Dendritic cell treated with granulocyte-macrophage colony-stimulating factor and Interleukin-4, amounts not matched to agents 40 ng/mL and 50 ng/mL, for 4 days (primary cell): ENCODE data around the gene FLOT1.
"Not testable (repeated sequence)": the region's sequence is repeated elsewhere in the genome, so short reads cannot be mapped to it uniquely, and the experiment has no call there.

Experiments
- H3K27ac Mint-ChIP-seq: one replicate; pipeline ENCODE4 v1.8.0; 2022; ENCODE audit warnings: mild to moderate bottlenecking, mixed read lengths
- H3K27me3 Mint-ChIP-seq: one replicate; pipeline ENCODE4 v1.8.0; 2022; ENCODE audit warnings: mild to moderate bottlenecking, mixed read lengths
- H3K36me3 Mint-ChIP-seq: one replicate; pipeline ENCODE4 v1.8.0; 2022; ENCODE audit warnings: low read depth, mixed read lengths
- H3K4me1 Mint-ChIP-seq: one replicate; pipeline ENCODE4 v1.8.0; 2022; ENCODE audit warnings: low read depth, mixed read lengths
- H3K4me3 Mint-ChIP-seq: one replicate; pipeline ENCODE4 v1.8.0; 2022; ENCODE audit warnings: mild to moderate bottlenecking, moderate library complexity, mixed read lengths
- H3K9me3 Mint-ChIP-seq: one replicate; pipeline ENCODE4 v1.8.0; 2022; ENCODE audit warnings: mixed read lengths
- intact Hi-C: fragments of 100-400 bp; cut with micrococcal nuclease; formaldehyde crosslinking; loops from one replicate; pipeline ENCODE4 v1.15.0; 2022

FLOT1 gene

DNA sequence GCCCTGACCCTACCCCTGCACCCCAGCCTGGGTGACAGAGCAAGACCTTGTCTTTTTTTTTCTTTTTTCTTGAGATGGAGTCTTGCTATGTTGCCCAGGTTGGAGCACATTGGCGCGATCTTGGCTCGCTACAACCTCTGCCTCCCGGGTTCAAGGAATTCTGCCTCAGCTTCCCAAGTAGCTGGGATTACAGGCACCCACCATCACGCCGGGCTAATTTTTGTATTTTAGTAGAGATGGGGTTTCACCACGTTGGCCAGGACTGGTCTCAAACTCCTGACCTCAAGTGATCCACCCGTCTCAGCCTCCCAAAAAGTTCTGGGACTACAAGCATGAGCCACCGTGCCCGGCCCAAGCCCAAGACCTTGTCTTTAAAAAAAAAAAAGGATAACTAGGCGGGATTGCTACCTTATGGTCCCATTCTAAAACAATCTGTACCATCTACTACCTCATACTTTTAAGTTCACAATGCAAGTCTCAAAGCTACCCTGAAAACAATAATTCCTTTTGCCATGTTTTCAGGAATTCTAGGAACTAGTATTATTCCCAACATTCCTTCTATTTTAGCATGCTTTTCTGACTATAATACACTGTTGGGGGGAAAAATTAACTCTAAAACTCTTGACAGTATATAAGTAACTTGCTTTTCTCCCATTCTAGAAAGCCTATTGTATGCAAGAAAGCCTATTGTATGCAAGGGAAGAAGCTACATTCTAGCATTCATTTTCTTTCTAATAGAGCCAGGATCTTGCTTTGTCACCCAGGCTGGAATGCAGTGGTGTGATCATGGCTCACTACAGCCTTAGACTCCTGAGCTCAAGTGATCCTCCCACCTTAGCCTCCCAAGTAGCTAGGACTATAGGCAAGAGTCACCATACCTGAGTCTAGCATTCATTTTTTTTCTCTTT is 15.7 kb downstream of the FLOT1 start:
- Mint-ChIP-seq H3K27me3 (no peaks in the 10 kb centered on the region), H3K4me1 (peaks cover 56% of the 10 kb centered on the region)
- intact Hi-C loops: loop anchor here (5.0 to 10.0 kb wide), 2 partner anchors 151 to 242 kb away; partner anchors contain the start of gene HLA-E

DNA sequence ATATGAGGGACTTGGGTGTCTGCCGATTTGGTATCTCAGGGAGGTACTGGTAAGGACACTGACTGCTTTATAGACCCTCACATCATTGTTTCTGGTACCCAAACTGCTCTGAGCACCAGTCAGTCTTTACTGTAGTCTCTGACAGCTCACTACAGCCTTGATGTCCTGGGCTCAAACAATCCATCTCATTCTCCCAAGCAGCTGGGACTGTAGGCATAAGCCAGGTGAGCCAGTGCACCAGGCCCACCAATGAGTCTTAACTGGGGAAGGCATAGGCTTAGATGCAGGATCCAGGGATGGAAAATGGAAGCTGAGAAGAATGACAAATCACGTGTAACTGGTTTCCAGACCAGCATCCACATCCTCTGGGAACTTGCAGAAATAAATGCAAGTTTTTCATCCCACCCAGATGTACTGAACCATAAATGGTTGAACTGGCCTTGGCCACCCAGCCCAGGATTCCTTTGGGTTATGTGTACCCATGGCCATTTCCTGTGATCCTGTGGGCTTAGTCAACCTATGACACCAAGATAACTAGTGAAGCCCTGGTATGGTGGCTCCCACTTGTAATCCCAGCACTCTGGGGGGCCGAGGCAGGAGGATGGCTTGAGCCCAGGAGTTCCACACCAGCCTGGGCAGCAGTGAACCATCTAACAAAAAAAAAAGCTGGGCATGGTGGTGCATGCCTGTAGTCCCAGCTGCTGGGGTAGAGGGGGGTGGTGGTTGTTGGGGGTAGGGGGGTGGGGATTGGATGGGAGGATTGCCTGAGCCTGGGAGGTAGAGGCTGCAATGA is 16.6 kb downstream of the FLOT1 start:
- peaks cover 57% of the 10 kb centered on the region for H3K4me1 Mint-ChIP-seq
- H3K27ac Mint-ChIP-seq: no peak overlapping the region
- no peak overlapping the region for H3K4me3 Mint-ChIP-seq
- H3K27me3 Mint-ChIP-seq: no peaks in the 10 kb centered on the region
- intact Hi-C loops: loop anchor here (5.0 to 10.0 kb wide), 2 partner anchors 151 to 241 kb away; partner anchors contain the start of gene HLA-E
- H3K9me3 Mint-ChIP-seq: no peaks in the 10 kb centered on the region
- H3K36me3 Mint-ChIP-seq: peaks cover 94% of the 10 kb centered on the region

More for the DNA sequence above, 15.7 kb downstream of the FLOT1 start:
- Mint-ChIP-seq H3K36me3 (peaks cover 92% of the 10 kb centered on the region), H3K9me3 (no peaks in the 10 kb centered on the region), H3K4me3 (no peak overlapping the region), H3K27ac (no peak overlapping the region)

GRCh38 chr6:30724906-30725667 is 17.4 kb downstream of the FLOT1 start:
- peaks cover 49% of the 10 kb centered on the region for H3K4me1 Mint-ChIP-seq
- H3K27ac Mint-ChIP-seq: peak overlapping the region; percentile 60
- intact Hi-C loops: loop anchor here (5.0 to 10.0 kb wide), 2 partner anchors 152 to 240 kb away; partner anchors contain the start of gene HLA-E
- peaks cover 94% of the 10 kb centered on the region for H3K36me3 Mint-ChIP-seq
- no peak overlapping the region for H3K4me3 Mint-ChIP-seq
- H3K9me3 Mint-ChIP-seq: no peaks in the 10 kb centered on the region
- no peaks in the 10 kb centered on the region for H3K27me3 Mint-ChIP-seq

- H3K4me1 Mint-ChIP-seq: peaks cover 52% of the 10 kb centered on the region
- not testable (repeated sequence) for H3K27me3 Mint-ChIP-seq, H3K9me3 Mint-ChIP-seq, H3K4me3 Mint-ChIP-seq
- peak overlapping the region; percentile 11 for H3K27ac Mint-ChIP-seq
- intact Hi-C loops: loop anchor here (2.0 to 10.0 kb wide), 2 partner anchors 19 to 239 kb away; partner anchors contain the start of genes FLOT1 and HLA-E
- peaks cover 92% of the 10 kb centered on the region for H3K36me3 Mint-ChIP-seq
These were observed 18.4 kb downstream of the FLOT1 start for GRCh38 chr6:30723843-30724741.

GRCh38 chr6:30723159-30723842 is 19.2 kb downstream of the FLOT1 start:
- H3K27me3 Mint-ChIP-seq, H3K4me3 Mint-ChIP-seq, H3K9me3 Mint-ChIP-seq, H3K27ac Mint-ChIP-seq: not testable (repeated sequence)
- intact Hi-C loops: loop anchor here (2.0 to 10.0 kb wide), 2 partner anchors 20 to 238 kb away; partner anchors contain the start of genes FLOT1 and HLA-E
- peaks cover 52% of the 10 kb centered on the region for H3K4me1 Mint-ChIP-seq
- peaks cover 84% of the 10 kb centered on the region for H3K36me3 Mint-ChIP-seq

DNA sequence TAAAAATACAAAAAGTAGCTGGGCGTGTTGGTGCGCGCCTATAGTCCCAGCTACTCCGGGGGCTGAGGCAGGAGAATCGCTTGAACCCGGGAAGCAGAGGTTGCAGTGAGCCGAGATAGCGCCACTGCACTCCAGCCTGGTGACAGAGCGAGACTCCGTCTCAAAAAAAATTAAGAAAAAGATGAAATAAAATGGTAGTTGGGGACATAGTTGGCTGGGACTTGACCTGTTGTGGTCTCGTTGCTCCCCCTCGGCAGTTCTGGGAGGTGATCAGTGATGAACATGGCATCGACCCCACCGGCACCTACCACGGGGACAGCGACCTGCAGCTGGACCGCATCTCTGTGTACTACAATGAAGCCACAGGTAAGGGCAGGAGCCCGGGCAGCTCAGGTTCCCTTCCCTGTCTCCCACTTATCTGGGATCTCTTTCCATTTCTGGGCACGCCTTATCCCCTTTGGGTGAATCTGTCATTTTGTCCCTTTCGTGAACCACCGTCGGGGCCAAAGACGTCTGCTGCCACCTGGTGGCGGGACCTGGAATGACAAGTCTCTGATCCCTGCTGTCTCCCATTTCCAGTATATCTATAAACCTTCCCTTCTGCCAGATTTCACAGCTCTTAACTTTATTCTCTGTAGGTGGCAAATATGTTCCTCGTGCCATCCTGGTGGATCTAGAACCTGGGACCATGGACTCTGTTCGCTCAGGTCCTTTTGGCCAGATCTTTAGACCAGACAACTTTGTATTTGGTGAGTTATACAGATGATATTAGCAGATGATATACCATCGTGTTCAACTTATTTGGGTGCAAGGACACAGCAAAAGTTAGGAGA is 20.0 kb downstream of the FLOT1 start:
- Mint-ChIP-seq H3K27ac (peak overlapping the region; percentile 98), H3K36me3 (peaks cover 76% of the 10 kb centered on the region), H3K4me1 (peaks cover 51% of the 10 kb centered on the region)

DNA sequence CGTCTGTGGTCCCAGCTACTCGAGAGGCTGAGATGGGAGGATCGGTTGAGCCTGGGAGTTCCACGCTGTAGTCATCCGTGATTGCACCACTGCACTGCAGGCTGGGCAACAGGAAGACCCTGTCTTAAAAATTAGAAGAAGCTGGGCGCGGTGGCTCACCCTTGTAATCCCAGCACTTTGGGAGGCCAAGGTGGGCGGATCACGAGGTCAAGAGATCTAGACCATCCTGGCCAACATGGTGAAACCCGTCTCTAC is 20.5 kb downstream of the FLOT1 start:
- Mint-ChIP-seq H3K4me1 (peaks cover 54% of the 10 kb centered on the region), H3K4me3 (peak overlapping the region; percentile 87), H3K27ac (peak overlapping the region; percentile 98), H3K36me3 (peaks cover 75% of the 10 kb centered on the region)
- intact Hi-C loops: loop anchor here (1.0 to 10.0 kb wide), 3 partner anchors 21 to 237 kb away; partner anchors contain the start of genes FLOT1 and HLA-E
- H3K9me3 Mint-ChIP-seq, H3K27me3 Mint-ChIP-seq: not testable (repeated sequence)

More for the DNA sequence above, 20.0 kb downstream of the FLOT1 start:
- no peaks in the 10 kb centered on the region for H3K9me3 Mint-ChIP-seq
- H3K4me3 Mint-ChIP-seq: peak overlapping the region; percentile 87
- no peaks in the 10 kb centered on the region for H3K27me3 Mint-ChIP-seq
- intact Hi-C loops: loop anchor here (1.0 to 10.0 kb wide), 3 partner anchors 20 to 238 kb away; partner anchors contain the start of genes FLOT1 and HLA-E

DNA sequence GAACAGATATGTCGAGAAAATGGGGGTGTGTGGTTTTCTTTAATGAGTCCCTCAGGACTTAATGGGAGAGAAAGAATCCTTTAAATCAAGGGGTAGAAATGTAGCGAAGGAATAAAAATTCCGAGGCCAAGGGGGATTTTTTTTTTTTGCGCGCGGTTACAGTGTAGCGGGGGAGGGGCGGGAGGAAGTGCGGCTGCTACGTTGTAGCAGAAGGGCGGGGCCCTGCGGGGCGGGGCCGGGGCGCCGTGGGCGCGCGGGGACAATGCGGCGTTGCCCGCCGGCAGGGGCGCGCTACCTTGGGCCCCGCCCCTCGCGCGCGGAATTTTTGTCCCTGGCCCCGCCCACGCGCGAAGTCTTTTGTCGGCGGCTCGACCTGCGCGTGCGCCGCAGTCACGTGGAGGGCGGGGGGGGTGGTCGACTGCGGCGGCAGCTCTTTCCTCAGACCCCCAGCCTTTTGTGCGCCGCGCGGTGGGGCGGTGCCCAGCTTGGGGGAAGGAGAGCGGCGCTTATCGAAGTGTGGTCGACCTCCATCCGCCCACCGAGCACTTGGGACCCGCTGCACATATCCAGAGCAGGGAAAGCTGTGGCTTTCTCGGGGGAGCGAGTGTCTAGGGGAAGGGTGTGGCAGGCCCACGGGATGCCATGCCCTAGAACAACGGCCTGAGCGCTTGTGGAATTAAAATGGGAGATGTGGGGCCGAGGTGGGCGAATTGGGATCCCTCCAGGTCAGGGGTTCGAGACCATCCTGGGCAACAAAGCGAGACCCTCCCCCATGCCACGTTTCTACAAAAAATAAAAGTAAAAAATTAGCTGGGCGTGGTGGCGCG is 21.1 kb downstream of the FLOT1 start:
- peaks cover 74% of the 10 kb centered on the region for H3K36me3 Mint-ChIP-seq
- no peaks in the 10 kb centered on the region for H3K27me3 Mint-ChIP-seq
- H3K4me3 Mint-ChIP-seq: peak overlapping the region; percentile 87
- H3K9me3 Mint-ChIP-seq: no peaks in the 10 kb centered on the region
- H3K4me1 Mint-ChIP-seq: peaks cover 59% of the 10 kb centered on the region
- intact Hi-C loops: loop anchor here (1.0 to 10.0 kb wide), 3 partner anchors 21 to 237 kb away; partner anchors contain the start of genes FLOT1 and HLA-E
- H3K27ac Mint-ChIP-seq: peak overlapping the region; percentile 98

GRCh38 chr6:30720738-30721197 is 21.7 kb downstream of the FLOT1 start:
- Mint-ChIP-seq H3K27me3 (no peaks in the 10 kb centered on the region), H3K4me1 (peaks cover 66% of the 10 kb centered on the region)

DNA sequence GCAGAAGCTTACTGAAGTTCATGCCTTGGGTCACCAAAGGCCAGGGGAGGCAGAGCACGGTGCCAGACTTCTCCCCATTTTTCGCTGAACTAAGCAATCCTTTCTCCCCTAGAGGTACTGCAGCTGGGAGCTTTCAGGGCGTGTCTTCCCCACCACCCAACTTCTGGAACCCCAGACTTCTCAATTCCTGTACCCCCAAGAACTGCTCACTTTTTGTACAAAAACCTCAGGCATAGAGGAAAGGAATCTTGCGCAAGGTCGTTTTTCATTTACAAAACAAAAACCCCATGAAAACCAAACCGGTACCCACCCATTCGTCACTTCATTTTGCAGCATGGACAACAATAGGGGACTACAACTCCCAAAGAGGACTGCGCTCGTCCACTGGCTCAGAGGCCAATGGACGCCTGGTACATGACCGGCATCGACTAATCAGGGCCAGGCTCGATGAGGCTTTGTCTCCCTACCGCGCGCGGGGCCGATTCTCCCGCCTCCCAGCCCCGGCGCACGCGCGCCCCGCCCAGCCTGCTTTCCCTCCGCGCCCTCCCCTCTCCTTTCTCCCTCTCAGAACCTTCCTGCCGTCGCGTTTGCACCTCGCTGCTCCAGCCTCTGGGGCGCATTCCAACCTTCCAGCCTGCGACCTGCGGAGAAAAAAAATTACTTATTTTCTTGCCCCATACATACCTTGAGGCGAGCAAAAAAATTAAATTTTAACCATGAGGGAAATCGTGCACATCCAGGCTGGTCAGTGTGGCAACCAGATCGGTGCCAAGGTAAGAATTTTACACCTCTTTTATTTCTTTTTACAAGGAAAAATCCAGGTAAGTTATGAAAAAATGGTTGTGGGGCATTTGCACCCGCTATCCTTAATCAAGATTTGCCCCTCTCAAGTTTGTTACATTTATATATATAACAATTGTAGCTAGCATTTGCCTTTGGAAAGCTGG is 22.4 kb downstream of the FLOT1 start, which contains the start of gene TUBB:
Gene TUBB, plus strand, starts transcription at position 562 of the 947 bp plus-strand sequence. Its CDS starts 155 bp downstream, at position 717.
- Mint-ChIP-seq H3K9me3 (no peaks in the 10 kb centered on the region), H3K4me1 (peaks cover 64% of the 10 kb centered on the region), H3K4me3 (peak within 1 kb of the TSS; percentile 87), H3K36me3 (peaks cover 62% of the 10 kb centered on the region), H3K27me3 (no peaks in the 10 kb centered on the region), H3K27ac (peak within 1 kb of the TSS; percentile 98)
- intact Hi-C loops: loop anchor here (1.0 to 10.0 kb wide), 2 partner anchors 103 to 235 kb away; partner anchors contain the start of genes HLA-E, MRPS18B and PPP1R10

More at GRCh38 chr6:30720738-30721197, 21.7 kb downstream of the FLOT1 start:
- peak overlapping the region; percentile 87 for H3K4me3 Mint-ChIP-seq
- intact Hi-C loops: loop anchor here (1.0 to 10.0 kb wide), 2 partner anchors 103 to 236 kb away; partner anchors contain the start of genes HLA-E, MRPS18B and PPP1R10
- no peaks in the 10 kb centered on the region for H3K9me3 Mint-ChIP-seq
- peaks cover 68% of the 10 kb centered on the region for H3K36me3 Mint-ChIP-seq
- H3K27ac Mint-ChIP-seq: peak overlapping the region; percentile 98
